HEK293 (cell line): ENCODE measurements around the gene BLMH.
"Not testable (repeated sequence)": the region's sequence is repeated elsewhere in the genome, so short reads cannot be mapped to it uniquely, and the experiment has no call there.

Experiments used
- CTCF ChIA-PET: fragments of 350-600 bp; formaldehyde crosslinking; extraction: SDS; loops from one replicate; lab custom pipeline; 2021; ENCODE audit warnings: antibody characterized with exemption; lab: Yijun Ruan, JAX
- POLR2A ChIA-PET: fragments of 300-600 bp; formaldehyde crosslinking; extraction: SDS; loops from one replicate; lab custom pipeline; 2020; ENCODE audit warnings: antibody characterized with exemption, inconsistent platforms; lab: Yijun Ruan, JAX
- H3K27ac ChIP-seq: fragments of 200-500 bp; sonication (Bioruptor generic); 2 replicates; pipeline ENCODE4 v1.5.1; 2014; ENCODE audit warnings: low read depth, low read length, control low read depth, inconsistent platforms; ENCODE audit errors: extremely low read depth
- H3K36me3 ChIP-seq, 2 experiments: fragments of 200-500 bp in 1 of 2; sonication (Bioruptor generic) in 1 of 2; 1 replicate in 1 of 2; 2 replicates in 1 of 2; pipeline ENCODE4 v1.5.1; 2014 to 2017; ENCODE audit warnings: inconsistent platforms in 2 of 2, low read length in 2 of 2; ENCODE audit not compliant: control insufficient read depth in 2 of 2, insufficient read depth in 1 of 2
- H3K4me1 ChIP-seq: fragments of 200-500 bp; sonication (Bioruptor generic); 2 replicates; pipeline ENCODE4 v1.5.1; 2014; ENCODE audit warnings: mild to moderate bottlenecking, low read length, inconsistent platforms; ENCODE audit not compliant: control insufficient read depth, insufficient read depth
- H3K4me3 ChIP-seq: 2 replicates; pipeline ENCODE4 v1.5.1; 2011; ENCODE audit warnings: low read depth, mild to moderate bottlenecking, control low read depth, low read length, moderate library complexity
- H3K9me3 ChIP-seq: fragments of 200-500 bp; sonication (Bioruptor generic); 2 replicates; pipeline ENCODE4 v1.5.1; 2014; ENCODE audit warnings: low read depth, low read length, inconsistent platforms; ENCODE audit not compliant: control insufficient read depth, insufficient read depth
- KLF1 ChIP-seq: fragments of 450-650 bp; formaldehyde crosslinking; IDR thresholded peaks from 2 replicates; pipeline ENCODE4 v1.5.1; 2016; ENCODE audit warnings: missing biosample characterization, missing genetic modification characterization
- KLF10 ChIP-seq: fragments of 450-650 bp; IDR thresholded peaks from 2 replicates; pipeline ENCODE4 v1.5.1; 2018; ENCODE audit warnings: missing biosample characterization, mild to moderate bottlenecking, missing genetic modification characterization
- OVOL3 ChIP-seq: fragments of 450-650 bp; formaldehyde crosslinking; IDR thresholded peaks from 2 replicates; pipeline ENCODE4 v1.5.1; 2016; ENCODE audit warnings: missing biosample characterization, missing genetic modification characterization
- SP2 ChIP-seq: fragments of 450-650 bp; formaldehyde crosslinking; IDR thresholded peaks from 2 replicates; pipeline ENCODE4 v1.5.1; 2016; ENCODE audit warnings: missing biosample characterization, missing genetic modification characterization
- ZBTB10 ChIP-seq: fragments of 450-650 bp; formaldehyde crosslinking; IDR thresholded peaks from 2 replicates; pipeline ENCODE4 v1.5.1; 2016; ENCODE audit warnings: missing biosample characterization, missing genetic modification characterization
- ZFHX2 ChIP-seq: fragments of 450-650 bp; formaldehyde crosslinking; conservative IDR thresholded peaks from 2 replicates; pipeline ENCODE4 v1.5.1; 2016; ENCODE audit warnings: missing biosample characterization, missing genetic modification characterization
- ZNF335 ChIP-seq: fragments of 450-650 bp; formaldehyde crosslinking; conservative IDR thresholded peaks from 2 replicates; pipeline ENCODE4 v1.5.1; 2016; ENCODE audit warnings: missing biosample characterization, missing genetic modification characterization
- ZNF394 ChIP-seq: fragments of 450-650 bp; formaldehyde crosslinking; IDR thresholded peaks from 2 replicates; pipeline ENCODE4 v1.5.1; 2016; ENCODE audit warnings: missing biosample characterization, missing genetic modification characterization, mild to moderate bottlenecking, moderate library complexity, borderline replicate concordance
- ZNF561 ChIP-seq: fragments of 450-650 bp; IDR thresholded peaks from 2 replicates; pipeline ENCODE4 v1.5.1; 2018; ENCODE audit warnings: missing biosample characterization, missing genetic modification characterization, borderline replicate concordance
- ZNF610 ChIP-seq: fragments of 450-650 bp; formaldehyde crosslinking; IDR thresholded peaks from 2 replicates; pipeline ENCODE4 v1.5.1; 2016; ENCODE audit warnings: missing biosample characterization, missing genetic modification characterization, borderline replicate concordance
- ZNF670 ChIP-seq: fragments of 450-650 bp; formaldehyde crosslinking; IDR thresholded peaks from 2 replicates; pipeline ENCODE4 v1.5.1; 2016; ENCODE audit warnings: missing biosample characterization, missing genetic modification characterization, low read depth
- ZNF677 ChIP-seq: fragments of 450-650 bp; IDR thresholded peaks from 2 replicates; pipeline ENCODE4 v1.5.0; 2018; ENCODE audit warnings: missing biosample characterization, mild to moderate bottlenecking, missing genetic modification characterization, moderate library complexity
- TF ChIP-seq, protein P1 (sequence below): fragments of 450-650 bp; formaldehyde crosslinking; IDR thresholded peaks from 2 replicates; pipeline ENCODE4 v1.5.1; 2016; ENCODE audit warnings: missing biosample characterization, missing genetic modification characterization

Gene BLMH

DNA sequence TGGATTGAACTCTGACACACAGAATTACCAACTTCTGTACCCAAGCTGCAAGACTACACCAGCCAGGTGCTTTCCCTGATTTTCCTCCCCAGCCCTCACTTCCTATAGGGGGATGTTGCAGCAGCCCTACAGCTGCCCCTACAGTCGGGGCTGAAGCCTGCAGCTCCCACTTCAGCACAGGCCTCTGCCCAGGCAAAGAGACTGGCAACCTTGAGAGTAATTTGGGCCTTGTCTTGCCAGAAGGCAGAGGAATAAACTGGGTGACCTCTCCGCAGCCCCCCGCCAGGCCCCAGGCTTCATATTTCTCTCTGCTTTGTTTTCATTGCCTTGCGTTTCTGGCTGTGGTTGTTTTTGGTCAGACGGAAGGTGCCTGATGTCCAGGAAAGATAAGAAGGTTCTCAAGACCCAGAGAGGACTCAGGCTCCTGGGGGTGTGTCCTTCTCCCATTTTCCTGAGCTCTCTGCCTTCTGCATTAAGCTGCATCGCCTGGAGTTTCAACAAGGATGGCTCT lies 88.2 kb downstream of the BLMH start:
- Histone ChIP-seq H3K27ac (no peak overlapping the region), H3K9me3 (no peaks in the 10 kb centered on the region), H3K36me3 (no peaks in the 10 kb centered on the region), H3K4me1 (no peaks in the 10 kb centered on the region), H3K4me3 (no peak overlapping the region)
- ChIA-PET POLR2A (no interaction called here), CTCF (interaction anchor here (1.0 to 2.1 kb wide), 5 partner anchors 9 to 136 kb away, joined by 4 to 7 read pairs (median 5); partner anchors contain the start of gene BLMH)
- TF ChIP-seq ZNF335, result peak; percentile 41; the same call in 1 of the 2 replicates
- no peak for TF ChIP-seq SP2 (tag by site-specific recombination)
- TF ChIP-seq KLF10, result 0 out of 2 replicates have a peak, but pooled peaks have one; percentile 22

- H3K4me3 ChIP-seq, H3K27ac ChIP-seq, H3K36me3 ChIP-seq, H3K4me1 ChIP-seq, H3K9me3 ChIP-seq, POLR2A ChIA-PET: not testable (repeated sequence)
- CTCF ChIA-PET, result interaction anchor here (0.6 to 1.6 kb wide), 2 partner anchors 25 to 131 kb away, joined by 3 to 6 read pairs; no protein-coding TSS in a partner anchor
Measured at GRCh38 chr17:30200656-30201055, 91.1 kb downstream of the BLMH start.

GRCh38 chr17:30200106-30200505 lies 91.6 kb downstream of the BLMH start:
- ChIA-PET CTCF (interaction anchor here (0.6 to 0.7 kb wide), 2 partner anchors 28 to 97 kb away, joined by 3 read pairs; no protein-coding TSS in a partner anchor), POLR2A (interaction anchor here (0.7 kb wide), 1 partner anchor 23 kb away, joined by 4 read pairs; no protein-coding TSS in a partner anchor)
- no peaks in the 10 kb centered on the region for H3K36me3 ChIP-seq

GRCh38 chr17:30199600-30199999 lies 92.1 kb downstream of the BLMH start:
- POLR2A ChIA-PET, result interaction anchor here (0.7 kb wide), 1 partner anchor 23 kb away, joined by 4 read pairs; no protein-coding TSS in a partner anchor
- Histone ChIP-seq H3K27ac (no peak overlapping the region), H3K36me3 (no peaks in the 10 kb centered on the region), H3K4me3 (no peak overlapping the region), H3K9me3 (no peaks in the 10 kb centered on the region), H3K4me1 (no peaks in the 10 kb centered on the region)
- no peak for TF ChIP-seq ZNF394 (tag by site-specific recombination)
- TF ChIP-seq KLF1 (tag by site-specific recombination), result no peak
- TF ChIP-seq, protein P1, sequence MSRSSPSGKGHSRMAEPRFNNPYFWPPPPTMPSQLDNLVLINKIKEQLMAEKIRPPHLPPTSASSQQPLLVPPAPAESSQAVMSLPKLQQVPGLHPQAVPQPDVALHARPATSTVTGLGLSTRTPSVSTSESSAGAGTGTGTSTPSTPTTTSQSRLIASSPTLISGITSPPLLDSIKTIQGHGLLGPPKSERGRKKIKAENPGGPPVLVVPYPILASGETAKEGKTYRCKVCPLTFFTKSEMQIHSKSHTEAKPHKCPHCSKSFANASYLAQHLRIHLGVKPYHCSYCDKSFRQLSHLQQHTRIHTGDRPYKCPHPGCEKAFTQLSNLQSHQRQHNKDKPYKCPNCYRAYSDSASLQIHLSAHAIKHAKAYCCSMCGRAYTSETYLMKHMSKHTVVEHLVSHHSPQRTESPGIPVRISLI (tag by site-specific recombination), result no peak
- no peak for TF ChIP-seq ZNF561 (tag by site-specific recombination)
- no peak for TF ChIP-seq ZBTB10 (tag by site-specific recombination)
- TF ChIP-seq ZNF610 (tag by site-specific recombination), result no peak
- no peak for TF ChIP-seq ZNF677 (tag by site-specific recombination)
- TF ChIP-seq ZNF670, result no peak
- CTCF ChIA-PET, result interaction anchor here (0.6 to 0.7 kb wide), 2 partner anchors 27 to 97 kb away, joined by 3 read pairs; no protein-coding TSS in a partner anchor

More at GRCh38 chr17:30200106-30200505, 91.6 kb downstream of the BLMH start:
- TF ChIP-seq OVOL3 (tag by site-specific recombination) (no peak), ZFHX2 (tag by site-specific recombination) (no peak)
- no peaks in the 10 kb centered on the region for H3K4me1 ChIP-seq
- no peak overlapping the region for H3K27ac ChIP-seq
- no peaks in the 10 kb centered on the region for H3K9me3 ChIP-seq
- no peak overlapping the region for H3K4me3 ChIP-seq
